KMS-11 (cell line): ENCODE results near the gene FOXC2.

Source experiments
- H2AFZ ChIP-seq: fragments of 200-600 bp; sonication (generic); 2 replicates; pipeline ENCODE4 v1.6.1; 2016; ENCODE audit warnings: antibody characterized with exemption, mixed run types, low read depth
- H3K27ac ChIP-seq: fragments of 200-600 bp; sonication (generic); 2 replicates; pipeline ENCODE4 v1.6.1; 2016; ENCODE audit warnings: mild to moderate bottlenecking, mixed run types
- H3K27me3 ChIP-seq: fragments of 200-600 bp; sonication (generic); 2 replicates; pipeline ENCODE4 v1.6.1; 2017; ENCODE audit warnings: mild to moderate bottlenecking, low read depth, mixed run types, moderate library complexity; ENCODE audit not compliant: insufficient read depth
- H3K36me3 ChIP-seq: fragments of 200-600 bp; sonication (generic); 2 replicates; pipeline ENCODE4 v1.6.1; 2017; ENCODE audit warnings: mild to moderate bottlenecking, mixed run types; ENCODE audit not compliant: insufficient read depth
- H3K4me1 ChIP-seq: fragments of 200-600 bp; sonication (generic); 2 replicates; pipeline ENCODE4 v1.6.1; 2016; ENCODE audit warnings: mild to moderate bottlenecking, low read depth, mixed run types; ENCODE audit not compliant: poor library complexity, severe bottlenecking
- H3K4me2 ChIP-seq: fragments of 200-600 bp; sonication (generic); 2 replicates; pipeline ENCODE4 v1.7.0; 2016; ENCODE audit warnings: mild to moderate bottlenecking, mixed run types
- H3K4me3 ChIP-seq: fragments of 200-600 bp; sonication (generic); IDR thresholded peaks from 2 replicates; pipeline ENCODE4 v1.6.1; 2017; ENCODE audit warnings: low read depth, low read length, mixed read lengths; ENCODE audit not compliant: insufficient read depth
- H3K79me2 ChIP-seq: fragments of 200-600 bp; sonication (generic); 2 replicates; pipeline ENCODE4 v1.6.1; 2016; ENCODE audit warnings: low read depth, mixed run types; ENCODE audit not compliant: insufficient read depth
- H3K9ac ChIP-seq: fragments of 200-600 bp; sonication (generic); 2 replicates; pipeline ENCODE4 v1.6.1; 2016; ENCODE audit warnings: mild to moderate bottlenecking, mixed run types
- H4K20me1 ChIP-seq: fragments of 200-600 bp; sonication (generic); 2 replicates; pipeline ENCODE4 v1.6.1; 2016; ENCODE audit warnings: mild to moderate bottlenecking, mixed run types; ENCODE audit not compliant: insufficient read depth
- TF ChIP-seq, protein P1 (sequence below): fragments of 200-600 bp; sonication (generic); conservative IDR thresholded peaks from 2 replicates; pipeline ENCODE4 v1.6.1; 2017; ENCODE audit warnings: low read depth, mild to moderate bottlenecking, antibody characterized with exemption, low read length, moderate library complexity, mixed read lengths

Gene FOXC2

DNA sequence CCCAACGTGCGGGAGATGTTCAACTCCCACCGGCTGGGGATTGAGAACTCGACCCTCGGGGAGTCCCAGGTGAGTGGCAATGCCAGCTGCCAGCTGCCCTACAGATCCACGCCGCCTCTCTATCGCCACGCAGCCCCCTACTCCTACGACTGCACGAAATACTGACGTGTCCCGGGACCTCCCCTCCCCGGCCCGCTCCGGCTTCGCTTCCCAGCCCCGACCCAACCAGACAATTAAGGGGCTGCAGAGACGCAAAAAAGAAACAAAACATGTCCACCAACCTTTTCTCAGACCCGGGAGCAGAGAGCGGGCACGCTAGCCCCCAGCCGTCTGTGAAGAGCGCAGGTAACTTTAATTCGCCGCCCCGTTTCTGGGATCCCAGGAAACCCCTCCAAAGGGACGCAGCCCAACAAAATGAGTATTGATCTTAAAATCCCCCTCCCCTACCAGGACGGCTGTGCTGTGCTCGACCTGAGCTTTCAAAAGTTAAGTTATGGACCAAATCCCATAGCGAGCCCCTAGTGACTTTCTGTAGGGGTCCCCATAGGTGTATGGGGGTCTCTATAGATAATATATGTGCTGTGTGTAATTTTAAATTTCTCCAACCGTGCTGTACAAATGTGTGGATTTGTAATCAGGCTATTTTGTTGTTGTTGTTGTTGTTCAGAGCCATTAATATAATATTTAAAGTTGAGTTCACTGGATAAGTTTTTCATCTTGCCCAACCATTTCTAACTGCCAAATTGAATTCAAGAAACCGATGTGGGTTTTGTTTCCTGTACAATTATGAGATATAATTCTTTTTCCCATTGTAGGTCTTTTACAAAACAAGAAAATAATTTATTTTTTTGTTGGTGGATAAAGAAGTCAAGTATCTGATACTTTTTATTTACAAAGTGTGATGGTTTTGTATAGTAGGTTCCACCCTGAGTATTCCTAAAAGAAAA, 2.3 kb downstream of the FOXC2 start:
- Histone ChIP-seq H2AFZ (no peak overlapping the region), H4K20me1 (no peaks in the 10 kb centered on the region), H3K36me3 (no peaks in the 10 kb centered on the region), H3K27me3 (peaks cover 28% of the 10 kb centered on the region; the same call in 1 of the 2 replicates), H3K4me1 (peaks cover 4% of the 10 kb centered on the region), H3K4me2 (no peak overlapping the region), H3K4me3 (no peak overlapping the region), H3K9ac (no peak overlapping the region), H3K79me2 (no peaks in the 10 kb centered on the region), H3K27ac (no peak overlapping the region)
- TF ChIP-seq, protein P1, sequence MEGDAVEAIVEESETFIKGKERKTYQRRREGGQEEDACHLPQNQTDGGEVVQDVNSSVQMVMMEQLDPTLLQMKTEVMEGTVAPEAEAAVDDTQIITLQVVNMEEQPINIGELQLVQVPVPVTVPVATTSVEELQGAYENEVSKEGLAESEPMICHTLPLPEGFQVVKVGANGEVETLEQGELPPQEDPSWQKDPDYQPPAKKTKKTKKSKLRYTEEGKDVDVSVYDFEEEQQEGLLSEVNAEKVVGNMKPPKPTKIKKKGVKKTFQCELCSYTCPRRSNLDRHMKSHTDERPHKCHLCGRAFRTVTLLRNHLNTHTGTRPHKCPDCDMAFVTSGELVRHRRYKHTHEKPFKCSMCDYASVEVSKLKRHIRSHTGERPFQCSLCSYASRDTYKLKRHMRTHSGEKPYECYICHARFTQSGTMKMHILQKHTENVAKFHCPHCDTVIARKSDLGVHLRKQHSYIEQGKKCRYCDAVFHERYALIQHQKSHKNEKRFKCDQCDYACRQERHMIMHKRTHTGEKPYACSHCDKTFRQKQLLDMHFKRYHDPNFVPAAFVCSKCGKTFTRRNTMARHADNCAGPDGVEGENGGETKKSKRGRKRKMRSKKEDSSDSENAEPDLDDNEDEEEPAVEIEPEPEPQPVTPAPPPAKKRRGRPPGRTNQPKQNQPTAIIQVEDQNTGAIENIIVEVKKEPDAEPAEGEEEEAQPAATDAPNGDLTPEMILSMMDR = no peak

DNA sequence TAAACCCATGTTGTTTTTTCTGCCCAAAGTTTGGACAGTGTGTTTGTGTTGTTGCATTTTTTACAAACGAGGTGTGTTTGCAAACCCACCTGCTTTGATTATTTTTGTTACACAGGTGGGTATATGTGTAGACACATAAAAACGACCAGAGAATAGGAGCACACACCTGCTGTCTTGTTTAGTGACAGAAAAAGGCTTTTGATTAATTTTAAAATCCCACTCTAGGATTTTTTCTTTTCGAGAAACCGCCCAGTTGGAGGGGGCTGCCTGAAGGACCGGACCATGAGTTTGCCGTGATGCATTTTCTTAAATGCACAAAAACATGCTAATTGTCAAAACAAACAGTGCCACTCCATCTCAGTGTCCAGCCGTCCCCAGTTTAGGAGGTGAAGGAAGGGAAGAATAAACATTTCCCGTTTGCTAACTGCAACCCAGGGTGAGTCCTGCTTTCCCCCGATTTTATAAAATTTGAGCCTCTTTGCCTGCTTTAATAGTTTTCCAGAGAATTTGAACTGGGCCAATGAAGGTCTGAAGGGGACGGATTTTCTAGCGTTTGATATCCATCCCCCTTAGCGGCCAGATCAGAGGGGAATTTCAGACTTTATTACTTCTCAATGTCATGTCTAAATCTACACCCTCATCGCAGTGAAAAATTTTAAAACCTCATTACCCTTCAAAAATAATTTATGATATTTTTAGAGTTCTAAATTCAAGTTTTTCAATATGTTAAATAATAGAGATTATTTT, 3.2 kb downstream of the FOXC2 start:
- Histone ChIP-seq H3K9ac (no peak overlapping the region), H3K4me1 (no peaks in the 10 kb centered on the region), H2AFZ (no peak overlapping the region), H3K27me3 (peaks cover 19% of the 10 kb centered on the region; the same call in 1 of the 2 replicates), H3K79me2 (no peaks in the 10 kb centered on the region), H3K4me2 (no peak overlapping the region), H3K4me3 (no peak overlapping the region), H3K27ac (no peak overlapping the region), H4K20me1 (no peaks in the 10 kb centered on the region), H3K36me3 (no peaks in the 10 kb centered on the region)
- TF ChIP-seq, protein P1 = no peak

- Histone ChIP-seq H4K20me1 (no peaks in the 10 kb centered on the region), H2AFZ (no peak overlapping the region), H3K4me1 (no peaks in the 10 kb centered on the region), H3K4me3 (no peak overlapping the region), H3K4me2 (no peak overlapping the region), H3K79me2 (no peaks in the 10 kb centered on the region), H3K27me3 (peaks cover 14% of the 10 kb centered on the region; the same call in 1 of the 2 replicates), H3K27ac (no peak overlapping the region), H3K36me3 (no peaks in the 10 kb centered on the region), H3K9ac (no peak overlapping the region)
- TF ChIP-seq, protein P1 = no peak
These were observed 4.2 kb downstream of the FOXC2 start for GRCh38 chr16:86570558-86571529.

DNA sequence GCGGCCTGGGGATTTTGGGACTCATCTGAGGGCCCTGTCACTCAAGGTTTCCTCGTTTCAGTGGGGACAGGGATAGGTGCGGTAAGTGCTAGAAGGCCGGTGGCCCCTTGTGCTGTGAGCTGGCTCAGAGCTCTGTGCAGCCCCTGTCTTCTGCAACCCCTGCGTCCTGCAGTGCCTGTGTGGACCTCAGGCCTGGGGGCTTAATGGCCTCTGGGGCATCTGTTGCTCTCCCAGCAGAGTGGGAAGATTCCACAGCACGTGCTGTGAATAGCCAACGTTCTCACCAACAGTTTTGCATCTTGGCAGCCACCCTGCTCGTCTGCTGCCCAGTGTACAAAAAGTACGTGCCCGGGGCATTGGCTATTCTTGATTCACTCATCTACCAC, 4.9 kb downstream of the FOXC2 start:
- Histone ChIP-seq H4K20me1 (no peaks in the 10 kb centered on the region), H3K9ac (no peak overlapping the region), H3K27ac (no peak overlapping the region), H2AFZ (no peak overlapping the region), H3K27me3 (peaks cover 14% of the 10 kb centered on the region; the same call in 1 of the 2 replicates), H3K4me1 (no peaks in the 10 kb centered on the region), H3K4me2 (no peak overlapping the region), H3K36me3 (no peaks in the 10 kb centered on the region), H3K4me3 (no peak overlapping the region), H3K79me2 (no peaks in the 10 kb centered on the region)
- TF ChIP-seq, protein P1 = no peak
